ENCODE data around the gene CHST13. TPM values are rescaled to one million over a fixed set of nuclear protein-coding genes. Genes with fewer than 3 reads are reported as not detected.

CHST13 gene
- total and polyA plus RNA-seq, 7 donors: 0.07 to 0.20 TPM; not detected in 5

- no peaks in the 10 kb centered on the region for H3K9me3 ChIP-seq
- WGBS, 3 donors: 92 to 98% (median 96%) methylated on average over 10 of the region's 10 CpGs
- no peak overlapping the region for H3K4me3 ChIP-seq
- TF ChIP-seq, protein P1, sequence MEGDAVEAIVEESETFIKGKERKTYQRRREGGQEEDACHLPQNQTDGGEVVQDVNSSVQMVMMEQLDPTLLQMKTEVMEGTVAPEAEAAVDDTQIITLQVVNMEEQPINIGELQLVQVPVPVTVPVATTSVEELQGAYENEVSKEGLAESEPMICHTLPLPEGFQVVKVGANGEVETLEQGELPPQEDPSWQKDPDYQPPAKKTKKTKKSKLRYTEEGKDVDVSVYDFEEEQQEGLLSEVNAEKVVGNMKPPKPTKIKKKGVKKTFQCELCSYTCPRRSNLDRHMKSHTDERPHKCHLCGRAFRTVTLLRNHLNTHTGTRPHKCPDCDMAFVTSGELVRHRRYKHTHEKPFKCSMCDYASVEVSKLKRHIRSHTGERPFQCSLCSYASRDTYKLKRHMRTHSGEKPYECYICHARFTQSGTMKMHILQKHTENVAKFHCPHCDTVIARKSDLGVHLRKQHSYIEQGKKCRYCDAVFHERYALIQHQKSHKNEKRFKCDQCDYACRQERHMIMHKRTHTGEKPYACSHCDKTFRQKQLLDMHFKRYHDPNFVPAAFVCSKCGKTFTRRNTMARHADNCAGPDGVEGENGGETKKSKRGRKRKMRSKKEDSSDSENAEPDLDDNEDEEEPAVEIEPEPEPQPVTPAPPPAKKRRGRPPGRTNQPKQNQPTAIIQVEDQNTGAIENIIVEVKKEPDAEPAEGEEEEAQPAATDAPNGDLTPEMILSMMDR (IDR thresholded peaks at IDR 0.05): no peak
- H3K27ac ChIP-seq: no peak overlapping the region
- peaks cover 0 to 28% (median 6%) of the 10 kb centered on the region in 3 donors for H3K27me3 ChIP-seq (ENCODE audit: insufficient read depth in 3 of 3, low read length in 2 of 3)
- H3K36me3 ChIP-seq (ENCODE audit: insufficient read depth in 1 of 2, low read depth in 1 of 2): no peaks in the 10 kb centered on the region
- intact Hi-C loops (cut with DNase I): no loop called here
- DNase-seq: peak in 1 of 2 donors; percentile 33
- ATAC-seq: no peak
- H3K4me1 ChIP-seq: peaks cover 11% of the 10 kb centered on the region
These were observed 15.7 kb downstream of the CHST13 start for GRCh38 chr3:126539558-126540250.

DNA sequence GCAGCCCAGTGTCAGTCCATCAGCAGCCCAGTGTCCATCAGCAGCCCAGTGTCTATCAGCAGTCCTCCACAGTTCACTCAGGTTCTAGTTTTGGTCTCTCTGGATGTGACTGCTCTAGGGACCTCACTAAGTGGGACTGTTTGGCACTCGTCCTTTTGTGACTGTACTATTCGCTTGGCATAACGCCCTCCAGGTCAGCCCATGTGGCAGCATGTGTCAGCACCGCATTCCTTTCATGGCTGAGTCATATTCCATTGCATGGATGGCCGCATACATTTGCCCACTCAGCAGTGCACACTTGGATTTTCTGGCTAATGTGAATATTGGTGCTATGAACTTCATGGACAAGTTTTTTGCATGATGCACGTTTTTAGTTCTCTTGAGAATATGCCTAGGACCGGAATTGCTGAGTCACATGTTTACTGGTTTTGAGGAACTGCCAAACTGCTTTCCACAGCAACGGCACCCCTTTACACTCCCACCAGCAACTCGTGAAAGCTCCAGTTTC, 16.4 kb downstream of the CHST13 start:
- Histone ChIP-seq H3K9me3 (no peaks in the 10 kb centered on the region), H3K36me3 (ENCODE audit: insufficient read depth in 1 of 2, low read depth in 1 of 2) (no peaks in the 10 kb centered on the region), H3K4me3 (no peak overlapping the region), H3K27me3 (ENCODE audit: insufficient read depth in 3 of 3, low read length in 2 of 3) (peaks cover 0 to 28% (median 6%) of the 10 kb centered on the region in 3 donors), H3K27ac (no peak overlapping the region), H3K4me1 (peaks cover 11% of the 10 kb centered on the region)
- ATAC-seq: peak; percentile 78 to 90 (median 88)
- TF ChIP-seq, protein P1 (IDR thresholded peaks at IDR 0.05): no peak
- peak; percentile 47 to 64 for DNase-seq
- 17 to 20% (median 18%) methylated on average over 9 of the region's 9 CpGs for WGBS, 3 donors
- intact Hi-C loops (cut with DNase I): no loop called here

DNA sequence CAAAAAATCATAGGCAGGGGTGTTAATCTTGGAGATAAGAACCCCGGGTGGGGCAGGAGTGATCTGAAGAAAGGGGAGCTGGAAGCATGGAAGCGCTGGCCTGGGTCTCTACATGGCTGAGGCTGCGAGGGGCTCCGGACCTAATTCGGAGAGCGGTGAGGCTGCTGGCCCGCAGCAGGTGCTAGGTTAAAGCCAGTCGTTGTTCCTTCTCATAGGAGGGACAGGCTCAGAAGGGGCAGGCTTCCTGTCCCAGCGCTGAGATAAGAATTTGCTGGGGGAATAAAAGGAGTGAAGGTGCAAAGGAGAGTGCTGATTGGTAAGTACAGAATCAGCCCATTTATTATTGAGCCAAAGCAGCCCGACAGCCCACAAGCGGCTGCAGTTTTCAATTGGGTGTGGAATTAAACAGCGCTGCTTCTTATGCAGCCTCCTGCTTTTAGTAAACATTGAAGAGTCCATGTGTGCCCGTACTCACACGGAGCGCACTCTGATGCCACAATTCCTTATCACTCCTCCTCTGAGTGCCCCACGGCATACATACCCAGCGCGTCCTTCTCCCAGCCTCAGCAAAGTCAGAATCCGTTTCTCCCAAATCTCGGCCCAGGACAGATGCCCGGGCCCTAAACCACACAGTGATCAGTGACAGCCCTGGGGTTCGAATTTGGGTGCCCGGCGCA, 17.1 kb downstream of the CHST13 start:
- Histone ChIP-seq H3K36me3 (ENCODE audit: insufficient read depth in 1 of 2, low read depth in 1 of 2) (no peaks in the 10 kb centered on the region), H3K9me3 (no peaks in the 10 kb centered on the region), H3K4me1 (peaks cover 11% of the 10 kb centered on the region), H3K27ac (no peak overlapping the region), H3K27me3 (ENCODE audit: insufficient read depth in 3 of 3, low read length in 2 of 3) (peaks cover 0 to 28% (median 6%) of the 10 kb centered on the region in 3 donors), H3K4me3 (no peak overlapping the region)
- ATAC-seq: peak in 1 of 4 donors; percentile 24
- TF ChIP-seq, protein P1 (IDR thresholded peaks at IDR 0.05): no peak
- 67 to 72% (median 70%) methylated on average over 24 of the region's 24 CpGs for WGBS, 3 donors
- intact Hi-C loops (cut with DNase I): no loop called here
- DNase-seq: peak in 1 of 2 donors; percentile 33

GRCh38 chr3:126541628-126542339, 17.8 kb downstream of the CHST13 start:
- H3K27ac ChIP-seq: no peak overlapping the region
- peak overlapping the region; percentile 31 for H3K4me3 ChIP-seq
- intact Hi-C loops (cut with DNase I): no loop called here
- DNase-seq (peak in 1 of 2 donors; percentile 55), ATAC-seq (peak in 3 of 4 donors; percentile 19 to 34 (median 32))
- WGBS, 3 donors: 24 to 45% (median 34%) methylated on average over 87 to 101 of the region's 101 CpGs
- no peaks in the 10 kb centered on the region for H3K36me3 ChIP-seq (ENCODE audit: insufficient read depth in 1 of 2, low read depth in 1 of 2)
- peaks cover 11% of the 10 kb centered on the region for H3K4me1 ChIP-seq
- TF ChIP-seq, protein P1 (IDR thresholded peaks at IDR 0.05): no peak
- peaks cover 0 to 28% (median 4%) of the 10 kb centered on the region in 3 donors for H3K27me3 ChIP-seq (ENCODE audit: insufficient read depth in 3 of 3, low read length in 2 of 3)
- H3K9me3 ChIP-seq: no peaks in the 10 kb centered on the region

All from psoas muscle (tissue), 8 donors.